GM23338 (cell line): ENCODE results near the gene SLC25A26. TPM values are rescaled to one million over a fixed set of nuclear protein-coding genes. Genes with fewer than 3 reads are reported as not detected.

Experiments used
- ATAC-seq: fragments of 200-7000 bp; cut with Tn5 transposase; 3 replicates; pipeline ENCODE4 v1.9.1; 2020
- DNase-seq: peaks from one replicate; pipeline ENCODE4 v3.0.0-alpha.2; 2015; ENCODE audit warnings: low spot score
- H2AFZ ChIP-seq: fragments of 200-600 bp; sonication (generic); 2 replicates; pipeline ENCODE4 v1.8.0; 2016; ENCODE audit warnings: antibody characterized with exemption, mild to moderate bottlenecking, moderate library complexity
- H3F3A ChIP-seq: fragments of 200-600 bp; sonication (generic); replicated peaks from 2 replicates; pipeline ENCODE4 v1.8.0; 2017; ENCODE audit warnings: antibody characterized with exemption, mixed run types, low read depth
- H3K27ac ChIP-seq: fragments of 200-600 bp; sonication (generic); 2 replicates; pipeline ENCODE4 v1.6.1; 2016; ENCODE audit warnings: low read depth
- H3K27me3 ChIP-seq: fragments of 200-600 bp; sonication (generic); 2 replicates; pipeline ENCODE4 v1.8.0; 2016; ENCODE audit warnings: mild to moderate bottlenecking, mixed run types, moderate library complexity; ENCODE audit not compliant: insufficient read depth
- H3K36me3 ChIP-seq: fragments of 200-600 bp; sonication (generic); 2 replicates; pipeline ENCODE4 v1.8.0; 2016; ENCODE audit warnings: mild to moderate bottlenecking; ENCODE audit not compliant: insufficient read depth
- H3K4me1 ChIP-seq: fragments of 200-600 bp; sonication (generic); 2 replicates; pipeline ENCODE4 v1.8.0; 2016; ENCODE audit warnings: mild to moderate bottlenecking, moderate library complexity; ENCODE audit not compliant: insufficient read depth
- H3K4me2 ChIP-seq: fragments of 200-600 bp; sonication (generic); 2 replicates; pipeline ENCODE4 v1.7.1; 2017; ENCODE audit warnings: mixed run types
- H3K4me3 ChIP-seq: fragments of 200-600 bp; sonication (generic); 2 replicates; pipeline ENCODE4 v1.6.1; 2016; ENCODE audit warnings: mixed run types
- H3K79me2 ChIP-seq: fragments of 200-600 bp; sonication (generic); replicated peaks from 2 replicates; pipeline ENCODE4 v1.8.0; 2017; ENCODE audit warnings: mild to moderate bottlenecking; ENCODE audit not compliant: insufficient read depth
- H3K9me2 ChIP-seq: fragments of 200-600 bp; sonication (generic); 2 replicates; pipeline ENCODE4 v1.8.0; 2017; ENCODE audit not compliant: insufficient read depth
- H4K20me1 ChIP-seq: fragments of 200-600 bp; sonication (generic); replicated peaks from 2 replicates; pipeline ENCODE4 v1.8.0; 2017; ENCODE audit warnings: mild to moderate bottlenecking; ENCODE audit not compliant: insufficient read depth
- H3K27ac Mint-ChIP-seq: 2 replicates; pipeline ENCODE4 v1.8.0; 2020; ENCODE audit warnings: inconsistent platforms, mild to moderate bottlenecking, moderate library complexity, mixed read lengths
- H3K27me3 Mint-ChIP-seq: 3 replicates; pipeline ENCODE4 v1.8.0; 2022; ENCODE audit warnings: low read depth, mild to moderate bottlenecking, moderate library complexity, mixed read lengths, inconsistent platforms; ENCODE audit not compliant: insufficient read depth, poor library complexity
- H3K36me3 Mint-ChIP-seq: 3 replicates; pipeline ENCODE4 v1.8.0; 2021; ENCODE audit warnings: low read depth, mild to moderate bottlenecking, inconsistent platforms, moderate library complexity, mixed read lengths
- H3K4me1 Mint-ChIP-seq: 3 replicates; pipeline ENCODE4 v1.8.0; 2020; ENCODE audit warnings: mild to moderate bottlenecking, inconsistent platforms, mixed read lengths
- H3K4me3 Mint-ChIP-seq: 3 replicates; pipeline ENCODE4 v1.8.0; 2021; ENCODE audit warnings: moderate library complexity, mild to moderate bottlenecking, inconsistent platforms, mixed read lengths
- H3K9me3 Mint-ChIP-seq: 3 replicates; pipeline ENCODE4 v1.8.0; 2020; ENCODE audit warnings: moderate library complexity, mild to moderate bottlenecking, inconsistent platforms, mixed read lengths
- CTCF ChIP-seq, 2 experiments: fragments of 200-600 bp in 1 of 2; sonication (generic) in 1 of 2; conservative IDR thresholded peaks; 2 replicates each; pipeline versions ENCODE4 v1.5.1 to v1.6.1; 2016 to 2017; ENCODE audit warnings: antibody characterized with exemption in 2 of 2, low read depth in 2 of 2, mild to moderate bottlenecking in 2 of 2, moderate library complexity in 1 of 2
- ETS1 ChIP-seq: IDR thresholded peaks from 2 replicates; pipeline ENCODE4 v1.6.1; 2016; ENCODE audit warnings: antibody characterized with exemption
- EZH2 ChIP-seq: fragments of 200-600 bp; sonication (generic); IDR thresholded peaks from one replicate; pipeline ENCODE4 v1.8.0; 2017; ENCODE audit warnings: antibody characterized with exemption, mild to moderate bottlenecking, low read depth; ENCODE audit not compliant: unreplicated experiment
- EZH2phosphoT487 ChIP-seq: fragments of 200-600 bp; sonication (generic); IDR thresholded peaks from one replicate; pipeline ENCODE4 v1.8.1; 2018; ENCODE audit warnings: antibody characterized with exemption; ENCODE audit not compliant: unreplicated experiment
- JUNB ChIP-seq: IDR thresholded peaks from one replicate; pipeline ENCODE4 v1.6.1; 2016; ENCODE audit warnings: antibody characterized with exemption; ENCODE audit not compliant: unreplicated experiment
- NANOG ChIP-seq: IDR thresholded peaks from 2 replicates; pipeline ENCODE4 v1.6.1; 2016; ENCODE audit warnings: antibody characterized with exemption, borderline replicate concordance
- POLR2AphosphoS5 ChIP-seq: IDR thresholded peaks from 2 replicates; pipeline ENCODE4 v1.6.1; 2016; ENCODE audit warnings: antibody characterized with exemption, low read depth
- ZNF114 ChIP-seq: fragments of 250-450 bp; sonication (Bioruptor Pico); IDR thresholded peaks from 2 replicates; pipeline ENCODE4 v1.5.0; 2020; ENCODE audit warnings: mild to moderate bottlenecking, moderate library complexity
- ZNF331 ChIP-seq: fragments of 250-450 bp; sonication (Bioruptor Pico); IDR thresholded peaks from 2 replicates; pipeline ENCODE4 v1.5.0; 2020; ENCODE audit warnings: low read depth, mild to moderate bottlenecking, moderate library complexity
- ZNF462 ChIP-seq: fragments of 250-450 bp; sonication (Bioruptor Pico); IDR thresholded peaks from 2 replicates; pipeline ENCODE4 v1.5.0; 2020; ENCODE audit warnings: mild to moderate bottlenecking, moderate library complexity
- polyA plus RNA-seq: library from polyadenylated mRNA; unstranded; fragments of >200 nt; fragmentation: Nextera tagmentation; extraction: Ambion mirVana; gene quantifications from 2 replicates; pipeline ENCODE4 v1.2.1, GENCODE V29; 2016
- total RNA-seq: library from RNA; depleted of rRNA; stranded (reverse); fragments of >200 nt; shearing (Covaris generic); gene quantifications from 2 replicates; pipeline ENCODE4 v1.2.3, GENCODE V29; 2014
- TF ChIP-seq, protein P1 (sequence below): IDR thresholded peaks from one replicate; pipeline ENCODE4 v1.6.1; 2018; ENCODE audit warnings: antibody characterized with exemption; ENCODE audit not compliant: unreplicated experiment

Gene SLC25A26
- total and polyA plus RNA-seq, 2 experiments from 2014 or later, result 24.8 to 40.2 TPM

DNA sequence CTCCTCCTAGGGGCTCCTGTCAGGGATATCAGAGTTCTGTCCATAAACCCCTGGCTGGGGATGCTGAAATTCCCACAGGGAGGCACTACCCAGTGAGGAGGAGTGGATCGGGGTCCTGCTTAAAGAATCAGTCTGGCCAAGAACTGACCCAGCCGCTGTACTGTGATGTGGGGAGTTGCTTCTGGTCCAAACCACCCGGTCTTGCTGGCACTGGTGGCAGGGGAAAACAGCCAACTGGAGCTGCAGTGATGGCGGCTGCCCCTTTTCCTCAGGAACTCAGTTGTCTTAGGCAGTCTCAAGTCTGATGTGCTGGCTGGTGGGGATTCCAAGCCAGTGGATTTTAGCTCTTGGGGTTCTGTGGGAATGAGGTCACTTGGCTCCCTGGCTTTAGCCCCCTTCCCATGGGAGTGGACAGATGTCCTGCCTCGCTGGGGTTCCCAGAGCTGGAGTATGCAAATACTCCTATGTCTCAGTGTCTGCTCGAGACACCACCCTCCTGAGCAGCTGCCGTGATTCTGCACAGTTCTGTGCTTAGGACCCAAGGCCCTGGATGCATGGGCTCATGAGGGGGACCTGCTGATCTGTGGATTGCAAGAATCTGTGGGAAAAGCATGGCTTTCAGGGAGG lies 97.1 kb downstream of the SLC25A26 start:
- H2AFZ ChIP-seq, result no peak overlapping the region
- H3K36me3 Mint-ChIP-seq, result peaks cover 2% of the 10 kb centered on the region; the same call in 2 of the 3 replicates
- H3K36me3 ChIP-seq, result no peaks in the 10 kb centered on the region
- H3K79me2 ChIP-seq, result peaks cover 14% of the 10 kb centered on the region; the same call in 1 of the 2 replicates
- no peak overlapping the region for H3K27ac Mint-ChIP-seq
- H3K4me1 Mint-ChIP-seq, result peaks cover 21% of the 10 kb centered on the region
- TF ChIP-seq CTCF (conservative IDR thresholded peaks at IDR 0.05; ENCODE audit: low read depth in 2 of 2) (no peak), EZH2 (no peak), ETS1 (no peak), ZNF462 (CRISPR knock-in tag) (no peak), ZNF114 (no peak), POLR2AphosphoS5 (no peak), JUNB (no peak), EZH2phosphoT487 (no peak), ZNF331 (CRISPR knock-in tag) (no peak), NANOG (no peak)
- TF ChIP-seq, protein P1, sequence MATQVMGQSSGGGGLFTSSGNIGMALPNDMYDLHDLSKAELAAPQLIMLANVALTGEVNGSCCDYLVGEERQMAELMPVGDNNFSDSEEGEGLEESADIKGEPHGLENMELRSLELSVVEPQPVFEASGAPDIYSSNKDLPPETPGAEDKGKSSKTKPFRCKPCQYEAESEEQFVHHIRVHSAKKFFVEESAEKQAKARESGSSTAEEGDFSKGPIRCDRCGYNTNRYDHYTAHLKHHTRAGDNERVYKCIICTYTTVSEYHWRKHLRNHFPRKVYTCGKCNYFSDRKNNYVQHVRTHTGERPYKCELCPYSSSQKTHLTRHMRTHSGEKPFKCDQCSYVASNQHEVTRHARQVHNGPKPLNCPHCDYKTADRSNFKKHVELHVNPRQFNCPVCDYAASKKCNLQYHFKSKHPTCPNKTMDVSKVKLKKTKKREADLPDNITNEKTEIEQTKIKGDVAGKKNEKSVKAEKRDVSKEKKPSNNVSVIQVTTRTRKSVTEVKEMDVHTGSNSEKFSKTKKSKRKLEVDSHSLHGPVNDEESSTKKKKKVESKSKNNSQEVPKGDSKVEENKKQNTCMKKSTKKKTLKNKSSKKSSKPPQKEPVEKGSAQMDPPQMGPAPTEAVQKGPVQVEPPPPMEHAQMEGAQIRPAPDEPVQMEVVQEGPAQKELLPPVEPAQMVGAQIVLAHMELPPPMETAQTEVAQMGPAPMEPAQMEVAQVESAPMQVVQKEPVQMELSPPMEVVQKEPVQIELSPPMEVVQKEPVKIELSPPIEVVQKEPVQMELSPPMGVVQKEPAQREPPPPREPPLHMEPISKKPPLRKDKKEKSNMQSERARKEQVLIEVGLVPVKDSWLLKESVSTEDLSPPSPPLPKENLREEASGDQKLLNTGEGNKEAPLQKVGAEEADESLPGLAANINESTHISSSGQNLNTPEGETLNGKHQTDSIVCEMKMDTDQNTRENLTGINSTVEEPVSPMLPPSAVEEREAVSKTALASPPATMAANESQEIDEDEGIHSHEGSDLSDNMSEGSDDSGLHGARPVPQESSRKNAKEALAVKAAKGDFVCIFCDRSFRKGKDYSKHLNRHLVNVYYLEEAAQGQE, result no peak
- H3K9me2 ChIP-seq, result no peaks in the 10 kb centered on the region
- no peak overlapping the region for H3K27ac ChIP-seq
- ATAC-seq (no peak), DNase-seq (no peak)
- no peak overlapping the region for H3K4me3 Mint-ChIP-seq
- H3K4me1 ChIP-seq, result peaks cover 20% of the 10 kb centered on the region
- H3K4me3 ChIP-seq, result no peak overlapping the region
- H3F3A ChIP-seq, result no peaks in the 10 kb centered on the region
- H3K27me3 ChIP-seq, result no peaks in the 10 kb centered on the region
- no peaks in the 10 kb centered on the region for H3K27me3 Mint-ChIP-seq
- no peaks in the 10 kb centered on the region for H4K20me1 ChIP-seq
- H3K9me3 Mint-ChIP-seq, result peaks cover 2% of the 10 kb centered on the region; the same call in 2 of the 3 replicates
- no peak overlapping the region for H3K4me2 ChIP-seq
